ENCODE data around the gene EFHD2. TPM values are rescaled to one million over a fixed set of nuclear protein-coding genes. Genes with fewer than 3 reads are reported as not detected.
"Not testable (repeated sequence)": the region's sequence is repeated elsewhere in the genome, so short reads cannot be mapped to it uniquely, and the experiment has no call there.

Gene EFHD2
- total and polyA plus RNA-seq, 3 donors from 2014 or later, result 146 to 384 (median 308) TPM

DNA sequence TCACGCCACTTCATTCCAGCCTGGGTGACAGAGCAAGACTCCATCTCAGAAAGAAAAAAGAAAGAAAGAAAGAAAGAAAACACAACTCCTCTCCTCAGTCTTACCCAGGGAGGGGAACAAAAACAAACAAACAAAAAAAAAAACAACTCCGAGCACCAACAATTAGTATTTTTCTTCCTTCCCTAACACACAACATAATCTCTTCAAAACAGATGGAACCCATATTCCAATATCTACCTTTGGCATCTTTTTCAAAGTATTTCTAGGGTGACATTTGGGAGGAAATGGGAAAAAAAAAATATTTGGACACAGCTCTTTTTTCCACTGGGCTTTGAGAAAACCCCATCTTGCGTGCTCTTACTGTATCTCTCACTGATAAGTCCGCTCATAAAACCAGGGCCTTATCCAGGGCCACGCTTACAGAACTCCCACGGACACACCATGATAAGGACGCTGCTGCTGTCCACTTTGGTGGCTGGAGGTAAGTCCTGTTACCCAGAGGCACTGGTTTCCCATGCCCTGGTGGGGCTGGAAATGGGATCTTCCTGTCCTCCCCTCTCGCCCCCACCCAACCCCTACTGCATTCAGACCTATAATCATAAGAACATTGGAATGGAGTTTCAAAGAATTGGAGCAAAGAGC is 46.7 kb downstream of the EFHD2 start, which contains the start of gene CELA2A:
CELA2A (plus strand) TSS at position 420 of the 642 bp plus-strand sequence; CDS start at position 442, 22 bp downstream.
- H3K27ac ChIP-seq, result no peak within 1 kb of the TSS
- H3K36me3 ChIP-seq (ENCODE audit: low read depth, missing control alignments), result no peaks in the 10 kb centered on the region
- TF ChIP-seq, protein P1, sequence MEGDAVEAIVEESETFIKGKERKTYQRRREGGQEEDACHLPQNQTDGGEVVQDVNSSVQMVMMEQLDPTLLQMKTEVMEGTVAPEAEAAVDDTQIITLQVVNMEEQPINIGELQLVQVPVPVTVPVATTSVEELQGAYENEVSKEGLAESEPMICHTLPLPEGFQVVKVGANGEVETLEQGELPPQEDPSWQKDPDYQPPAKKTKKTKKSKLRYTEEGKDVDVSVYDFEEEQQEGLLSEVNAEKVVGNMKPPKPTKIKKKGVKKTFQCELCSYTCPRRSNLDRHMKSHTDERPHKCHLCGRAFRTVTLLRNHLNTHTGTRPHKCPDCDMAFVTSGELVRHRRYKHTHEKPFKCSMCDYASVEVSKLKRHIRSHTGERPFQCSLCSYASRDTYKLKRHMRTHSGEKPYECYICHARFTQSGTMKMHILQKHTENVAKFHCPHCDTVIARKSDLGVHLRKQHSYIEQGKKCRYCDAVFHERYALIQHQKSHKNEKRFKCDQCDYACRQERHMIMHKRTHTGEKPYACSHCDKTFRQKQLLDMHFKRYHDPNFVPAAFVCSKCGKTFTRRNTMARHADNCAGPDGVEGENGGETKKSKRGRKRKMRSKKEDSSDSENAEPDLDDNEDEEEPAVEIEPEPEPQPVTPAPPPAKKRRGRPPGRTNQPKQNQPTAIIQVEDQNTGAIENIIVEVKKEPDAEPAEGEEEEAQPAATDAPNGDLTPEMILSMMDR (IDR thresholded peaks at IDR 0.05), result no peak
- TF ChIP-seq POLR2A (IDR thresholded peaks at IDR 0.05), result no peak
- peaks cover 11% of the 10 kb centered on the region for H3K4me1 ChIP-seq
- 69 to 70% methylated on average over 8 of the region's 8 CpGs for WGBS, 2 donors
- no peaks in the 10 kb centered on the region for H3K27me3 ChIP-seq
- H3K4me3 ChIP-seq, result no peak within 1 kb of the TSS
- no peaks in the 10 kb centered on the region for H3K9me3 ChIP-seq
- intact Hi-C loops (cut with DNase I; ENCODE audit: low total_unique reads), result no loop called here
- DNase-seq, result peak; percentile 64

GRCh38 chr1:15457585-15457984 is 47.9 kb downstream of the EFHD2 start:
- H3K36me3 ChIP-seq (ENCODE audit: low read depth, missing control alignments), result no peaks in the 10 kb centered on the region
- no peak for DNase-seq
- TF ChIP-seq POLR2A (IDR thresholded peaks at IDR 0.05), result no peak
- TF ChIP-seq, protein P1 (IDR thresholded peaks at IDR 0.05), result no peak
- H3K27ac ChIP-seq, result no peak overlapping the region
- 79 to 82% methylated on average over 2 of the region's 2 CpGs for WGBS, 2 donors
- H3K4me3 ChIP-seq, result no peak overlapping the region
- H3K4me1 ChIP-seq, result peaks cover 11% of the 10 kb centered on the region
- H3K9me3 ChIP-seq, result no peaks in the 10 kb centered on the region
- intact Hi-C loops (cut with DNase I; ENCODE audit: low total_unique reads), result no loop called here
- H3K27me3 ChIP-seq, result no peaks in the 10 kb centered on the region

GRCh38 chr1:15458388-15458787 is 48.7 kb downstream of the EFHD2 start:
- peaks cover 11% of the 10 kb centered on the region for H3K4me1 ChIP-seq
- intact Hi-C loops (cut with DNase I; ENCODE audit: low total_unique reads); H3K27ac ChIP-seq; H3K9me3 ChIP-seq; H3K4me3 ChIP-seq; H3K36me3 ChIP-seq (ENCODE audit: low read depth, missing control alignments); DNase-seq; H3K27me3 ChIP-seq: not testable (repeated sequence)
- WGBS, 2 donors, result 84 to 92% methylated on average over 4 of the region's 4 CpGs

DNA sequence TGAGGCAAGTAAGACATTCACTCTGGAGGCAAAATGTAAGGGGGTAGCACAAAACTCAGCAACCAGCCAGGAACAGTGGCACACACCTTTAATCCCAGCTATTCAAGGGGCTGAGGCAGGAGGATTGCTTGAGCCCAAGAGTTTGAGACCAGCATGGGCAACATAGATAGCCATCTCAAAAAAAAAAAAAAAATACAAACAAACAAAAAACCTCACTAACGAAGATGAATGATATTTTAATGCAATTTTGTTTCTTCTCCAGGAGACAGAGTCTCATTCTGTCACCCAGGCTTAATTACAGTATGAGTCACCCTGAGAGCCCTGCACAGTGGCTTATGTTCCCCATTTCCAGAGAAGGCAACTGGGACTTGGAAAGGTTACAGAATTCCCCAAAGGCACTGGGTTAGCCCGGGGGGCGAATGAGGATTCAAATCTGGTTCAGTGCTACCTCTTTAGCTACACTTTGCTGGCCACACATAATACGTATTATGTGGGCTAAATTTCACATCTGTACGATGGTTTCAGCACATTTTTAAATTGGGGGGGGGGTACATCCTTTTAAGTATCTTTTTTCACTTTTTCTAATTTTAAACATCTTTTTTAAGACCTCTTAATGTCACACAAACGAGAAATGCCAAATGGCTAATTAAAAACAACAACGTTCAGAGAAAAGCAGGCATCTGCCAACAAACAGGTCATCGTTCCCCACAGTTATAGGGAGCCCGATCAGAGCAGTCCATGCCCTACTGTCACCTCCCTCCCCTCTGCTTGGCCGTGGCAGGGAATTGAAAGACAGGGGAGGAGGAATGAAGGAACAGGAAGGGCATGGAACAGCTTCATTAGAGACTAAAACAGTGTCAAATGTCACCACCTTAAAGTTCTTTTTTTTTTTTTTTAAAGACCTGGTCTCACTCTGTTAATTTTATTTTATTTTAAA is 50.4 kb downstream of the EFHD2 start:
- WGBS, 2 donors, result 58 to 59% methylated on average over 10 of the region's 10 CpGs
- TF ChIP-seq POLR2A (IDR thresholded peaks at IDR 0.05), result no peak
- TF ChIP-seq, protein P1 (IDR thresholded peaks at IDR 0.05), result no peak
- intact Hi-C loops (cut with DNase I; ENCODE audit: low total_unique reads), result no loop called here
- Histone ChIP-seq H3K27ac (no peak overlapping the region), H3K4me3 (no peak overlapping the region), H3K27me3 (no peaks in the 10 kb centered on the region), H3K4me1 (peaks cover 11% of the 10 kb centered on the region), H3K36me3 (ENCODE audit: low read depth, missing control alignments) (no peaks in the 10 kb centered on the region), H3K9me3 (no peaks in the 10 kb centered on the region)
- DNase-seq, result no peak

GRCh38 chr1:15460708-15461095 is 51.0 kb downstream of the EFHD2 start:
- Histone ChIP-seq H3K4me3 (no peak overlapping the region), H3K9me3 (no peaks in the 10 kb centered on the region), H3K36me3 (ENCODE audit: low read depth, missing control alignments) (no peaks in the 10 kb centered on the region), H3K4me1 (peaks cover 11% of the 10 kb centered on the region), H3K27ac (no peak overlapping the region), H3K27me3 (no peaks in the 10 kb centered on the region)
- TF ChIP-seq POLR2A (IDR thresholded peaks at IDR 0.05), result no peak
- TF ChIP-seq, protein P1 (IDR thresholded peaks at IDR 0.05), result no peak
- WGBS, 2 donors, result 89 to 92% methylated on average over 9 of the region's 9 CpGs
- no peak for DNase-seq
- intact Hi-C loops (cut with DNase I; ENCODE audit: low total_unique reads), result no loop called here

GRCh38 chr1:15463064-15463800 is 53.5 kb downstream of the EFHD2 start:
- DNase-seq; H3K27me3 ChIP-seq; H3K36me3 ChIP-seq (ENCODE audit: low read depth, missing control alignments); H3K4me3 ChIP-seq; H3K9me3 ChIP-seq; intact Hi-C loops (cut with DNase I; ENCODE audit: low total_unique reads); H3K27ac ChIP-seq; H3K4me1 ChIP-seq: not testable (repeated sequence)
- 77 to 84% methylated on average over 4 to 14 of the region's 15 CpGs for WGBS, 2 donors

GRCh38 chr1:15463926-15464322 is 54.2 kb downstream of the EFHD2 start:
- H3K4me1 ChIP-seq; DNase-seq; intact Hi-C loops (cut with DNase I; ENCODE audit: low total_unique reads); H3K9me3 ChIP-seq; H3K4me3 ChIP-seq; H3K27ac ChIP-seq; H3K36me3 ChIP-seq (ENCODE audit: low read depth, missing control alignments); H3K27me3 ChIP-seq: not testable (repeated sequence)
- 91 to 94% methylated on average over 5 of the region's 5 CpGs for WGBS, 2 donors
